Activated CD4-positive, alpha-beta T cell treated with anti-CD3 and anti-CD28 coated beads for 48 hours (primary cell): ENCODE results near the gene ZFHX2.
"Not testable (repeated sequence)": the region's sequence is repeated elsewhere in the genome, so short reads cannot be mapped to it uniquely, and the experiment has no call there.

ENCODE experiments used
- DNase-seq: peaks from one replicate; pipeline ENCODE4 v3.0.0-alpha.2; 2020

ZFHX2 gene

GRCh38 chr14:23538785-23539184 lies 12.8 kb downstream of the ZFHX2 start:
- DNase-seq = no peak

GRCh38 chr14:23538050-23538718 lies 13.4 kb downstream of the ZFHX2 start:
- no peak for DNase-seq

- DNase-seq = no peak
Measured at GRCh38 chr14:23537351-23538049, 14.1 kb downstream of the ZFHX2 start.

- DNase-seq = not testable (repeated sequence)
Measured at GRCh38 chr14:23536906-23537305, 14.7 kb downstream of the ZFHX2 start.

- no peak for DNase-seq
Measured at GRCh38 chr14:23536494-23536893, 15.1 kb downstream of the ZFHX2 start.

- DNase-seq = no peak
Measured at GRCh38 chr14:23535943-23536342, 15.6 kb downstream of the ZFHX2 start.

GRCh38 chr14:23533652-23534435 lies 17.7 kb downstream of the ZFHX2 start:
- no peak for DNase-seq

GRCh38 chr14:23532658-23533057 lies 18.9 kb downstream of the ZFHX2 start:
- no peak for DNase-seq

- DNase-seq = no peak
Measured at GRCh38 chr14:23531391-23531790, 20.2 kb downstream of the ZFHX2 start.

- no peak for DNase-seq
Measured at GRCh38 chr14:23530375-23531055, 21.1 kb downstream of the ZFHX2 start.

GRCh38 chr14:23529016-23529415 lies 22.5 kb downstream of the ZFHX2 start:
- no peak for DNase-seq

GRCh38 chr14:23528555-23528954 lies 23.0 kb downstream of the ZFHX2 start:
- no peak for DNase-seq

GRCh38 chr14:23525611-23526010 lies 26.0 kb downstream of the ZFHX2 start:
- no peak for DNase-seq

GRCh38 chr14:23524954-23525353 lies 26.6 kb downstream of the ZFHX2 start:
- DNase-seq = no peak

- no peak for DNase-seq
Measured at GRCh38 chr14:23523229-23524016, 28.1 kb downstream of the ZFHX2 start.

GRCh38 chr14:23522643-23523198 lies 28.8 kb downstream of the ZFHX2 start:
- no peak for DNase-seq

- no peak for DNase-seq
Measured at GRCh38 chr14:23521785-23522640, 29.6 kb downstream of the ZFHX2 start.

- no peak for DNase-seq
Measured at GRCh38 chr14:23520899-23521533, 30.5 kb downstream of the ZFHX2 start.

- no peak for DNase-seq
Measured at GRCh38 chr14:23518709-23519108, 32.9 kb downstream of the ZFHX2 start.

GRCh38 chr14:23517650-23518326 lies 33.8 kb downstream of the ZFHX2 start:
- no peak for DNase-seq
